Testis (tissue), 3 donors: Measurements from ENCODE around the gene EEF1AKMT1. TPM values are rescaled to one million over a fixed set of nuclear protein-coding genes. Genes with fewer than 3 reads are reported as not detected.

Experiments
- DNase-seq: peaks from one replicate; pipeline ENCODE4 v3.0.0-alpha.2; 2019
- H3K27ac ChIP-seq, 2 donors: fragments of 200-600 bp; sonication (generic); one replicate each; pipeline ENCODE4 v1.5.1; 2019
- H3K27me3 ChIP-seq: fragments of 200-600 bp; sonication (generic); one replicate; pipeline ENCODE4 v1.5.1; 2019
- H3K36me3 ChIP-seq: fragments of 200-600 bp; sonication (generic); one replicate; pipeline ENCODE4 v1.5.1; 2017; ENCODE audit warnings: low read depth; ENCODE audit errors: missing control alignments
- H3K4me1 ChIP-seq: fragments of 200-600 bp; sonication (generic); one replicate; pipeline ENCODE4 v1.5.1; 2019
- H3K4me3 ChIP-seq, 2 donors: fragments of 200-600 bp; sonication (generic); one replicate each; pipeline ENCODE4 v1.5.1; 2017 to 2019
- H3K9me3 ChIP-seq: fragments of 200-600 bp; sonication (generic); one replicate; pipeline ENCODE4 v1.5.1; 2017
- POLR2A ChIP-seq: fragments of 450-650 bp; IDR thresholded peaks from one replicate; pipeline ENCODE4 v1.6.1; 2017; ENCODE audit warnings: antibody characterized with exemption, mild to moderate bottlenecking, moderate library complexity
- WGBS, 2 donors: methylation state at CpG; one replicate each; pipeline ENCODE4 v1.1.5; 2018; 5-methylcytosine and 5-hydroxymethylcytosine counted together
- intact Hi-C: fragments of 100-400 bp; cut with DNase I; formaldehyde crosslinking; loops from one replicate; pipeline ENCODE4 v1.15.1; 2023; ENCODE audit warnings: low total_unique reads
- polyA plus RNA-seq: library from polyadenylated mRNA; stranded (reverse); fragments of 350-450 nt; fragmentation: Illumina TruSeq; extraction: RNeasy Lipid Tissue Mini Kit (QIAGEN cat#74804); gene quantifications from one replicate; pipeline ENCODE4 v1.2.3, GENCODE V29; 2014; ENCODE audit warnings: low read depth, low replicate concordance; ENCODE audit not compliant: insufficient read depth
- total RNA-seq, 2 donors: library from RNA; depleted of rRNA; stranded (reverse); fragments of >200 nt; gene quantifications; one replicate each; pipeline ENCODE4 v1.2.3, GENCODE V29; 2016
- TF ChIP-seq, protein P1 (sequence below), 3 experiments: fragments of 450-650 bp in 2 of 3; fragments of 200-600 bp in 1 of 3; sonication (generic) in 1 of 3; IDR thresholded peaks; one replicate each; pipeline ENCODE4 v1.5.1; 2016 to 2019; ENCODE audit warnings: antibody characterized with exemption in 3 of 3, mild to moderate bottlenecking in 2 of 3, moderate library complexity in 1 of 3

Gene EEF1AKMT1
- total and polyA plus RNA-seq, 3 donors from 2014 or later, result 5.8 to 8.0 (median 7.5) TPM

DNA sequence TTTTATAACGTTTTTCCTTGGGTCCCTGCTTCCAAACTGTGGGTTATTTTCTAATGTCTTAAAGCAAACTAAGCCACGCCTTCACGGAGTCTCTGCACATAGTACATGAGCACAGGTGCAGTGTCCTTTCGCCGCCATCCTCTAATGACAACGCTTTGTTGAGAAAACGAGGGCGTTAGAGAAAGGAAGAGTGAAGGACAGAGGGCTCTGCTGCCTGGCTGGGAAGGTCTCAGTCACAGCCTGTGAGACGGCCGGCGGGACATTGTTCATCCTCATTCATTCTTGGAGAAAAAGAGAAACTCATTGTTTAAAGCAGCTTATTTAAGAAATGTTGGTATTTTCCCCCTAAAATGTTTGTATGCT is 60.8 kb downstream of the EEF1AKMT1 start:
- Histone ChIP-seq H3K27me3 (no peaks in the 10 kb centered on the region), H3K4me3 (peak overlapping the region in 1 of 2 donors; percentile 6), H3K36me3 (no peaks in the 10 kb centered on the region), H3K9me3 (no peaks in the 10 kb centered on the region), H3K27ac (peak overlapping the region in 1 of 2 donors; percentile 39), H3K4me1 (peaks cover 11% of the 10 kb centered on the region)
- intact Hi-C loops, result loop anchor here (10.0 kb wide), 2 partner anchors 102 to 212 kb away; no protein-coding TSS in a partner anchor
- TF ChIP-seq, protein P1, sequence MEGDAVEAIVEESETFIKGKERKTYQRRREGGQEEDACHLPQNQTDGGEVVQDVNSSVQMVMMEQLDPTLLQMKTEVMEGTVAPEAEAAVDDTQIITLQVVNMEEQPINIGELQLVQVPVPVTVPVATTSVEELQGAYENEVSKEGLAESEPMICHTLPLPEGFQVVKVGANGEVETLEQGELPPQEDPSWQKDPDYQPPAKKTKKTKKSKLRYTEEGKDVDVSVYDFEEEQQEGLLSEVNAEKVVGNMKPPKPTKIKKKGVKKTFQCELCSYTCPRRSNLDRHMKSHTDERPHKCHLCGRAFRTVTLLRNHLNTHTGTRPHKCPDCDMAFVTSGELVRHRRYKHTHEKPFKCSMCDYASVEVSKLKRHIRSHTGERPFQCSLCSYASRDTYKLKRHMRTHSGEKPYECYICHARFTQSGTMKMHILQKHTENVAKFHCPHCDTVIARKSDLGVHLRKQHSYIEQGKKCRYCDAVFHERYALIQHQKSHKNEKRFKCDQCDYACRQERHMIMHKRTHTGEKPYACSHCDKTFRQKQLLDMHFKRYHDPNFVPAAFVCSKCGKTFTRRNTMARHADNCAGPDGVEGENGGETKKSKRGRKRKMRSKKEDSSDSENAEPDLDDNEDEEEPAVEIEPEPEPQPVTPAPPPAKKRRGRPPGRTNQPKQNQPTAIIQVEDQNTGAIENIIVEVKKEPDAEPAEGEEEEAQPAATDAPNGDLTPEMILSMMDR (IDR thresholded peaks at IDR 0.05), result no peak
- TF ChIP-seq POLR2A, result no peak
- 11% methylated on average over 11 of the region's 11 CpGs for WGBS, 2 donors
- DNase-seq, result no peak

DNA sequence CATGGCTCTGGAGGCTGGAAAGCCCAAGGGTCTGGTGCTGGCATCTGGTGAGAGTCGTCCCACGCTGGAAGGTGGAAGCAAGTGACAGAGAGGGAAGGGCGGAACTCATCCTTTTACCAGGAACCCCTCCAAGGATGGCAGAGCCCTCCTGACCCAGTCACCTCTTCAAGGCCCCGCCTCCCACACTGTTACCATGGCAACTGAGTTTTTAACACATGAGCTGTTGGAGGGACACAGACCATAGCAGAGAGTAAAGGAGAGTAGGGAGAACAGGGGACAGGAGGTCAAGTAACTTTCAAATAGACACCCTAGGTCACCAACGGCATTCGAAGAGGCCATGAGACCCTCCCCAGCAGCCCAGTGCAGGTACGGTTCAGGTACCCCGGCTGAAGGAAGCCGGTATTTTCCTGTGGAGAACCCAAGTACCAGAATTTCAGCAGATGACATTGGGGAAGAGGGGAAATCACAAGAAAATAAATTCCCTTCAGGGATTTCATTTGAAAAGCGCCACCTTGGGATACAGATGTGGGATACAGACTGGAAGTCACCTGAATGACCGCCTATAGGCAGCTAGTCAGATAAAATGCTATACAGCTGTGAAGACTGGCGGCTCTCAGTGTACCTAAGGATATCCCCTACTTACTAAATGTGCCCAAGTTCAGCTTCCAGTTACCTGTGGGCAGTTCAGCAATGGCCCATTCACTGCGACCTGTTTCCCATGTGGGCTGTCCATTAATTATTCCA is 62.3 kb downstream of the EEF1AKMT1 start:
- intact Hi-C loops, result loop anchor here (10.0 kb wide), 2 partner anchors 103 to 213 kb away; no protein-coding TSS in a partner anchor
- Histone ChIP-seq H3K27me3 (no peaks in the 10 kb centered on the region), H3K4me3 (no peak overlapping the region), H3K9me3 (no peaks in the 10 kb centered on the region), H3K4me1 (peaks cover 11% of the 10 kb centered on the region), H3K36me3 (no peaks in the 10 kb centered on the region), H3K27ac (no peak overlapping the region)
- DNase-seq, result no peak
- 65 to 74% methylated on average over 13 of the region's 13 CpGs for WGBS, 2 donors
- TF ChIP-seq, protein P1 (IDR thresholded peaks at IDR 0.05), result no peak
- no peak for TF ChIP-seq POLR2A

DNA sequence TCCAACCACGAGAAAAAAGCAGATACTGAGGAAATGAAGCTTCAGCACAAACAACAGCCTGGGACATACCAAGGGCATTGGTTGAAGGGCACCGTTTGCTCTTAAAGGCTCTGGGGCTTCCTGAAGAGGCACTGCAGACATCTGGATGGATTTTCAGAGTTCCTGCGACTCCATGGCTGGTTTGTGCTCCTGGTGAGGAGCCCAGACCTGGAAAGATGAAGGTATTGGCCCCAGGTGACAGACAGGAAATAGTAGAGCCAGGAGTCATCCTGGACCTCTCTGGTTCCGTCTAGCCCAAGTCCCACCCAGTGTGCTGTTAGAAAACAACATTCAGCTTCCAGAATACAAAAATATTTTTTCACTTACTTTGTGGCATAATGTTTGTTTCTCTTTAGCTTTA is 64.0 kb downstream of the EEF1AKMT1 start:
- Histone ChIP-seq H3K27ac (no peak overlapping the region), H3K4me1 (peaks cover 11% of the 10 kb centered on the region), H3K4me3 (no peak overlapping the region), H3K36me3 (no peaks in the 10 kb centered on the region), H3K27me3 (no peaks in the 10 kb centered on the region), H3K9me3 (no peaks in the 10 kb centered on the region)
- no peak for TF ChIP-seq POLR2A
- TF ChIP-seq, protein P1 (IDR thresholded peaks at IDR 0.05), result no peak
- 52 to 54% methylated on average over 4 of the region's 4 CpGs for WGBS, 2 donors
- intact Hi-C loops, result loop anchor here (10.0 kb wide), 2 partner anchors 105 to 215 kb away; no protein-coding TSS in a partner anchor
- DNase-seq, result no peak

DNA sequence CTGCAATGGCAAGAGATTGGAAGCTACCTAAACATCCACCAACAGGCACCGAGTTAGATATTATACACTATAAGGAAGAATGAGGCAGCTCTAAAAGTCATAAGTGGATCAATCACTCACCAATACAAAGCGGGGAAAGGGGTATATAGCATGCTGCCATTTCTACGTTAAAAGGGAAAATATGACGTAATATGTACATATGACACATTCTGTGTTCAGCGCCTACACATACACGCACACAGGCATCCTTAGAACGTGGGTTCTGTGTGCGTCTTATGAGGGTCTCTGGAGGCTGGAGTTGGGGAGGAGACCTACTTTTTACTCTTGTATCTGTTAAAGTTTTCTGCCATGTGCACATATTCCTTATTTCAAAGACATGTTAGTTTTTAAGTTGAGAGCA is 64.4 kb downstream of the EEF1AKMT1 start:
- 89 to 91% methylated on average over 8 of the region's 8 CpGs for WGBS, 2 donors
- no peaks in the 10 kb centered on the region for H3K9me3 ChIP-seq
- intact Hi-C loops, result no loop called here
- no peaks in the 10 kb centered on the region for H3K27me3 ChIP-seq
- no peak for TF ChIP-seq POLR2A
- TF ChIP-seq, protein P1 (IDR thresholded peaks at IDR 0.05), result no peak
- no peaks in the 10 kb centered on the region for H3K36me3 ChIP-seq
- no peak overlapping the region for H3K27ac ChIP-seq
- no peak for DNase-seq
- H3K4me3 ChIP-seq, result no peak overlapping the region
- H3K4me1 ChIP-seq, result peaks cover 10% of the 10 kb centered on the region

DNA sequence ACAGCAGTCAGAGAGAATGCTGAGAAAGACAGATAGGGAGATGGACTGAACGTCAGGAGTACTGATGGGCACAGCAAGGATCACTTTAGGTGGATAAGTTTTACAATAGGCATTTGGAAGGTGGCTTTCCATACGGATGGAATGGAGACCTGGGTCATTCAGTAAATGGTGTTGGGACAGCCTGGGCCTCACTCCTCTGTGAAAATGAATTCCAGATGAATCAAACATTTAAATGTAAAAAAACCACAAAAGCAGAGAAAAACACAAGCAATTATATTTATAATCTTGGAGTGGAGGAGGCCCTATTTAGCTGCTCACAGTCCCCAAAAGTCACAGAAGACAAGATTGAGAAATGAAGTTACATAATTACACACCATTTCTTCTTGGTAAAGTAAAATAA is 65.5 kb downstream of the EEF1AKMT1 start:
- no peak overlapping the region for H3K27ac ChIP-seq
- 77 to 79% methylated on average over 2 of the region's 2 CpGs for WGBS, 2 donors

More for the DNA sequence above, 65.5 kb downstream of the EEF1AKMT1 start:
- no peaks in the 10 kb centered on the region for H3K9me3 ChIP-seq
- no peaks in the 10 kb centered on the region for H3K36me3 ChIP-seq
- DNase-seq, result no peak
- intact Hi-C loops, result no loop called here
- no peak overlapping the region for H3K4me3 ChIP-seq
- TF ChIP-seq POLR2A, result no peak
- TF ChIP-seq, protein P1 (IDR thresholded peaks at IDR 0.05), result no peak
- H3K4me1 ChIP-seq, result peaks cover 5% of the 10 kb centered on the region
- no peaks in the 10 kb centered on the region for H3K27me3 ChIP-seq
